ENCODE data around the gene C9orf85. TPM values are rescaled to one million over a fixed set of nuclear protein-coding genes. Genes with fewer than 3 reads are reported as not detected.

The C9orf85 gene
- total RNA-seq, 1 experiment from 2014 or later = 14.4 TPM

- no peak overlapping the region for H3K4ac ChIP-seq (ENCODE audit: low read depth, low read length)
Observed at GRCh38 chr9:71875345-71875744, 36.1 kb upstream of the C9orf85 start.

More at GRCh38 chr9:71875345-71875744, 36.1 kb upstream of the C9orf85 start:
- Histone ChIP-seq H3K23me2 (ENCODE audit: insufficient read length, low read depth, low read length, poor library complexity, severe bottlenecking) (no peaks in the 10 kb centered on the region), H3K14ac (ENCODE audit: insufficient read depth, low read length) (no peak overlapping the region), H2BK12ac (ENCODE audit: insufficient read length, low read depth, low read length) (no peak overlapping the region), H3K79me2 (ENCODE audit: insufficient read depth, low read length) (peaks cover 37% of the 10 kb centered on the region), H2BK5ac (ENCODE audit: insufficient read length, low read length) (no peak overlapping the region), H2BK20ac (ENCODE audit: low read depth, low read length, poor library complexity, severe bottlenecking) (no peak overlapping the region), H4K8ac (replicated peaks; ENCODE audit: insufficient read length, low read depth, low read length) (no peak overlapping the region), H3K27me3 (ENCODE audit: insufficient read depth, low read length) (no peaks in the 10 kb centered on the region), H3T11ph (ENCODE audit: low read length) (no peak overlapping the region), H4K5ac (ENCODE audit: insufficient read length, low read depth, low read length) (no peak overlapping the region), H2BK15ac (ENCODE audit: low read depth, low read length) (no peak overlapping the region), H2AFZ (ENCODE audit: low read length) (no peak overlapping the region), H2BK120ac (ENCODE audit: low read depth, low read length, poor library complexity, severe bottlenecking) (no peak overlapping the region), H3K9me3 (ENCODE audit: control insufficient read depth, low read depth, low read length) (no peaks in the 10 kb centered on the region), H2AK5ac (ENCODE audit: insufficient read length, low read length) (no peak overlapping the region), H3K56ac (ENCODE audit: insufficient read length, low read depth, low read length) (no peak overlapping the region), H3K79me1 (ENCODE audit: insufficient read depth, low read depth, low read length, poor library complexity, severe bottlenecking) (peaks cover 3% of the 10 kb centered on the region), H3K4me2 (ENCODE audit: insufficient read depth, insufficient read length, low read length) (no peak overlapping the region), H3K9ac (ENCODE audit: extremely low read depth, insufficient read length, low read length) (no peak overlapping the region), H3K18ac (ENCODE audit: insufficient read length, low read depth, low read length) (no peak overlapping the region), H3K27ac (ENCODE audit: insufficient read length, low read depth, low read length) (no peak overlapping the region), H4K91ac (ENCODE audit: insufficient read length, low read depth, low read length) (no peak overlapping the region), H3K4me1 (ENCODE audit: insufficient read depth, low read length) (no peaks in the 10 kb centered on the region; the same call in 1 of the 2 replicates), H4K20me1 (ENCODE audit: control insufficient read depth, insufficient read depth, insufficient read length) (no peaks in the 10 kb centered on the region), H3K23ac (ENCODE audit: insufficient read length, low read depth, low read length) (no peak overlapping the region)
- no CpG with 5 or more reads among the region's 6 CpGs for WGBS (ENCODE audit: extremely low coverage, insufficient read length, low lambda C conversion rate)
- no peak for DNase-seq
- Mint-ChIP-seq H3K36me3 (ENCODE audit: insufficient read depth in 1 of 3, low read depth in 3 of 3) (peaks cover 20 to 35% (median 25%) of the 10 kb centered on the region in 3 experiments), H3K4me1 (peaks cover 20 to 22% of the 10 kb centered on the region in 2 experiments), H3K9me3 (peaks cover 5 to 11% of the 10 kb centered on the region in 2 experiments; a peak in 4 of 5 replicates), H3K4me3 (no peak overlapping the region), H3K27ac (no peak overlapping the region), H3K27me3 (ENCODE audit: low read depth) (no peaks in the 10 kb centered on the region)
- no peak for TF ChIP-seq CTCF (conservative IDR thresholded peaks at IDR 0.05)

Data from H9 (cell line).